HG02970 (cell line): ENCODE data around the gene ALLC.
"Not testable (repeated sequence)": the region's sequence is repeated elsewhere in the genome, so short reads cannot be mapped to it uniquely, and the experiment has no call there.

Experiments used
- ATAC-seq: cut with Tn5 transposase; IDR thresholded peaks from one replicate; pipeline ENCODE4 v1.9.1; 2021; ENCODE audit warnings: mild to moderate bottlenecking, moderate library complexity, moderate number of reproducible peaks; ENCODE audit not compliant: unreplicated experiment, low FRiP score

Gene ALLC

GRCh38 chr2:3657881-3658280 is at the start of gene ALLC:
TSS of gene ALLC (plus strand) at chr2:3658200. CDS start at chr2:3671158, 12,958 bp downstream.
- no peak for ATAC-seq

- no peak for ATAC-seq
These were observed 49.4 kb upstream of the ALLC start for GRCh38 chr2:3608373-3609278.

- not testable (repeated sequence) for ATAC-seq
These were observed 48.7 kb upstream of the ALLC start for GRCh38 chr2:3609279-3609673.

GRCh38 chr2:3610415-3610814 is 47.6 kb upstream of the ALLC start:
- no peak for ATAC-seq

- no peak for ATAC-seq
These were observed 47.0 kb upstream of the ALLC start for GRCh38 chr2:3610881-3611505.

- no peak for ATAC-seq
These were observed 46.4 kb upstream of the ALLC start for GRCh38 chr2:3611589-3611988.

GRCh38 chr2:3612639-3613523 is 45.1 kb upstream of the ALLC start:
- ATAC-seq = no peak

- ATAC-seq = no peak
These were observed 44.5 kb upstream of the ALLC start for GRCh38 chr2:3613524-3613905.

GRCh38 chr2:3614743-3615142 is 43.3 kb upstream of the ALLC start:
- not testable (repeated sequence) for ATAC-seq

GRCh38 chr2:3615541-3616200 is 42.3 kb upstream of the ALLC start:
- ATAC-seq = not testable (repeated sequence)

- not testable (repeated sequence) for ATAC-seq
These were observed 41.4 kb upstream of the ALLC start for GRCh38 chr2:3616435-3617197.

GRCh38 chr2:3617198-3617890 is 40.7 kb upstream of the ALLC start:
- no peak for ATAC-seq

GRCh38 chr2:3618367-3618766 is 39.6 kb upstream of the ALLC start:
- ATAC-seq = no peak

- no peak for ATAC-seq
These were observed 39.0 kb upstream of the ALLC start for GRCh38 chr2:3619033-3619432.

- ATAC-seq = not testable (repeated sequence)
These were observed 38.3 kb upstream of the ALLC start for GRCh38 chr2:3619661-3620060.

- no peak for ATAC-seq
These were observed 37.2 kb upstream of the ALLC start for GRCh38 chr2:3620834-3621233.

GRCh38 chr2:3622967-3623366 is 35.0 kb upstream of the ALLC start:
- ATAC-seq = no peak

GRCh38 chr2:3624059-3624794 is 33.8 kb upstream of the ALLC start:
- ATAC-seq = no peak
